ENCODE measurements around the gene UBAP2L.

- no peak for TF ChIP-seq CTCF (conservative IDR thresholded peaks at IDR 0.05)
- TF ChIP-seq ZFX (IDR thresholded peaks at IDR 0.05) = no peak
Measured at GRCh38 chr1:154179946-154180687, 40.6 kb upstream of the UBAP2L start.
